GM19351 (cell line): ENCODE measurements around the gene LONP1.

ENCODE experiments used
- ATAC-seq: cut with Tn5 transposase; IDR thresholded peaks from one replicate; pipeline ENCODE4 v1.9.1; 2021; ENCODE audit warnings: mild to moderate bottlenecking, moderate library complexity; ENCODE audit not compliant: unreplicated experiment

The LONP1 gene

GRCh38 chr19:5680084-5680436 lies 39.9 kb downstream of the LONP1 start:
- ATAC-seq: no peak

DNA sequence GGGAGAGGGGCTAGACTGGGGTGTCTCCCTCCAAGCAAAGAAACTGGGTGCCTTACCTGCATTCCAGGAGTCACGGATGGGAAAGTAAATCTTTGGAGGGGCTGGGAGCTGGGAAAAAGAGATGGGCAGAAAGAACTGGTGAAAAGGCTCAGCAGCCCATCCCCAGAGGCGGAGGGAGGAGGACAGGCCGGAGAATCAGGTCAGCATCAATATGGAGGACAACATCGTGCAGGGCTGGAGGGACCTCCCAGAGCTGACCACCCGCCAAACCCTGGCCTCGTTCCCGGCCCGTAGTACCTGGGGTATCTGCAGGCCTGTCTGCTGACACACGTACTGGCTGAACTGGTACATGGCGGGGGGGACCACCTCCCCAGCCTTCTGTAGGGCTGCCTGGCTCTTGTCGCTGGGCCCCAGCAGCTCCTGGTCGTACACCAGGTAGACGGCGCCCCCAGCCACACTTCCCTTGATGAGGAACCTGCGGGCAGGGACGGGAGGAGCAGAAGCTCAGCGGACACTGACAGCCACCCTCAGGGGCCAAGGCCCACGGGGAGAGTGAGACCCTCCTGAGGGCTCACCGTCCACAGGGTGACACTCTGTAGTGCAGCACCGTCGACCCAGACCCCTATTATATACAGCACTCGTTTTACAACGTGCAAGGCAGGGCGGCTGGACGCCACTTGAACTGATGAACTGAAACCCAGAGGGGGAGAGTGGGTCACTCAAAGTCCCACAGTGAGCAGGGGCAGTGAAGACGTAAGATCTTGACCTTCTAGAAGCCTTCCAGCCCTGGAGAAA lies 40.5 kb downstream of the LONP1 start:
- ATAC-seq: no peak

DNA sequence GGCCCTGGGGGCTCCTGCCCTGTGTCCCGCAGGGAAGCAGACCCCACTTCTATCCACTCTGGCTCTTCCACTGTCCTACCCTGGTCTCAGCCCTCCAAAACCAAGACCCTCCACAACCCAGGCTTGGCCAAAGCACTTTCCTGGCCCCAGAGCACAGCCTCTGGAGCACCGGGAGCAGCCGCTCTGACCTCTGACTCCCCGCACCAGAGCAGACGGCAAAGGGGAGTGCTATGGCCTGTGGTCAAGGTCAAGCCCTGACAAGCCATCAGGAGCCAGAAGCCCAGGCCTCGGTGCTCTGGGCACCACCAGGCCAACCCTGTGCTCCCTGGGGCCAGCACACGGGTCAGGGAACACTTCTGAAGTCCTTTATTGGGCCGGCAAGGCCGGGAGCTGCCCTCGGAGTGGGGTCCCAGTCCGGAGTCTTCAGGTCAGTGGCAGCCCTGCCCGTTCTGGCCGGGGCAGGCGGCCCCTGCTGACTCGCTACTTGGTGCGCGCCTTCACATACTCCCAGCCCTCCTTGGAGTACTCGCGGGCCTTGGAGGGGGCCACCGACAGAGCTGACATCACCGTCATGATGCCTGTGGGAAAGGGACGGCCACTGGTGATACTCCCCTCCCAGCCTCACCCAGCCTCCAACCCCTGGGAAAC lies 41.8 kb downstream of the LONP1 start:
- no peak for ATAC-seq

- no peak for ATAC-seq
Measured at GRCh38 chr19:5677580-5677979, 42.4 kb downstream of the LONP1 start.

DNA sequence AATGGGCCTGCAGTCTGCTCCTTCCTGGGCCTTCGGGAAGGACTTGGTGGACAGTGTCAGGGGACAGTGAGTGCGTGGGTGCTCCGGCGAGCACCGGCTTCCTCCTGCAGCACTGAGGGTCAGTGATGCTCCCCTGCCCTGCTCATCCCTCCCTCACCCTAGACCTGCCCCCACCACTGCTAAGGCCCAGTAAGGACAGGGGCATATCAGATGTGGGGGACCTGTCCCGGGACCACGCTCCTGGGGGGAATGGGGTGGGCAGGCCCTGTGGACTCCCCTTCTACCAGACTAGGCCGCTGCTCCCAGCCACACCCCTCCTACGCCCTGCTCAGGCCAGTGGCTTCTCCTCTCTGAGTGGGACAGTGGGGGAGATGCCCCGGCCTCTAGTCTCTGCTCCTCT lies 42.8 kb downstream of the LONP1 start:
- no peak for ATAC-seq

GRCh38 chr19:5676772-5677105 lies 43.2 kb downstream of the LONP1 start:
- ATAC-seq: no peak

DNA sequence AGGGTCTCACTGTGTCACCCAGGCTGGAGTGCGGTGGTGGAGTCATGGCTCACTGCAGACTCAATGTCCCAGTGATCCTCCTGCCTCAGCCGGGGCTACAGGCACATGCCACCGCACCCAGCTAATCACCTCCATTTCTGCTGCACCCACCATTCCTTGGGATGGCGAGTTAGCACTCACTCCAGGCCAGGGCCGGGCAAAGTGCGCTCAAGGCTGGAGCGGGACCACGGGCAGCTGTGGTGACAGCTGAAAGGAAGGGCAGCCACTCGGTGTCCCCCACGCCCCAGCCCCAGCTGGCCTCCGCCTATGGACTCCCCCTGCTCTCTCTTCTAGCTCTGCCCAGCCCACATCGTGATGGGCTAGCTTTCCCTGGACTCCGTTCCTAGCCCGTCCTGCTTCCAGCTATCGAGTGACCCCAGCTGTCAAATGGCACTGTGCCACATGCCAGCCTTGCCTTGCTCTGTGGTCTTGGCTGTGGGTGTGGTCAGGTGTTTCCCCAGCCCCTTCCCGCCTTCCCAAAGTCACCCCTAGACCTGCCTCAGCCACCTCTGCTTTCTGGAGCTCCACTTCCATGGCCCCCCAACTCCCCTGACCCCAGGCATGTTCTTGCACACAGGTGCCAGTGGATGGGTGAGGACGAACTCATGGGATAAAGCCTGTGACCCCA lies 43.7 kb downstream of the LONP1 start:
- no peak for ATAC-seq

GRCh38 chr19:5674714-5675113 lies 45.2 kb downstream of the LONP1 start:
- ATAC-seq: no peak

DNA sequence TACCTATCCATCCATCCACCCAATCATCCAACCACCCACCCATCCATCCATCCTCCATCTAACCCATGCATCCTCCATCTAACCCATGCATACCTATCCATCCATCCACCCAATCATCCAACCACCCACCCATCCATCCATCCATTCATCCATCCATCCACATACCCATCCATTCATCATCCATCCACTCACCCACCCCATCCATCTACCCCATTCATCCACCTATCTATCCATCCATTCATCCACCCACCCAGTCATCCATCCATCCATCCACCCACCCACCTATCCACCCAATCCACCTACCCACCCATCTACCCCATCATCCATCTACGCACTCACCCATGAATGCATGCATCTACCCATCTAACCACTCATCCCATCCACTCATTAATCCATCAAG lies 46.2 kb downstream of the LONP1 start:
- no peak for ATAC-seq

GRCh38 chr19:5672708-5673459 lies 47.1 kb downstream of the LONP1 start:
- ATAC-seq: no peak

DNA sequence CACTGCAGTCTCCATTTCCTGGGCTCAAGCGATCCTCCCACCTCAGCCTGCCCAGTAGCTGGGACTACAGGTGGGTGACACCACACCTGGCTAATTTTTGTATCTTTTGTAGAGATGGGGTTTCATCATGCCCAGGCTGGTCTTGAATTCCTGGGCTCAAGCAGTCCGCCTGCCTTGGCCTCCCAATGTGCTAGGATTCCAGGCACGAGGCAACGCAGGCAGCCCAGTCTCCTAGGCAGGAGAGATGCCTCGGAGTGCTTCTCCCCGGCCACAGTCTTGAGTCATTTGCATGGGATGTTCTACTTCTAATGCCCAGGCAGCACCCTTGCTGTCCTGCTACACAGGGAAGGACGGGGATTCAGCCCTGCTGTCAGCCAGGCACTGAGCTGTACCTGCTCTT lies 48.3 kb downstream of the LONP1 start:
- ATAC-seq: no peak

GRCh38 chr19:5669212-5669611 lies 50.7 kb downstream of the LONP1 start:
- ATAC-seq: no peak

DNA sequence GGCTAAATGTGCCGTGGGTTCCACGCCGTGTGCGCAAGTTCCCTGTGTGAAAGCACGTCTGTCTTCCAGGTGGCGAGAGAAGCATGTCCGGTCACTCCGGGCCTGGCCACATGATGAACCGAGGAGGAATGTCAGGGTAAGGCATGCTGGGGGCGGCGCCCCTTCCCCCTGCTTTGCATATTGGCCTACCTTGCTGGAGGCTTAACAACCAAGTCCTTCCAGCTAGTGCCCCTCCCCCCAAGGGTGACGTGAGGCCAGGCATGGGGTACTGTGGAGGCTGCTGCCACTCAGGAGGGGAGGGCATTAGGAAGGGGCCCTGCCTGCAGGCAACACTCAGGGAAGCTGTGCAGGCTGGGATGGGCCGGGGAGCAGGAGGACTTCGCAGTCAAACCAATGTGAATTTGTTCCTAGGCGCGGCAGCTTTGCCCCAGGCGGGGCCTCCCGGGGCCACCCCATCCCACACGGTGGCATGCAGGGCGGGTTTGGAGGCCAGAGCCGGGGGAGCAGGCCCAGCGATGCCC lies 52.1 kb downstream of the LONP1 start:
- no peak for ATAC-seq

DNA sequence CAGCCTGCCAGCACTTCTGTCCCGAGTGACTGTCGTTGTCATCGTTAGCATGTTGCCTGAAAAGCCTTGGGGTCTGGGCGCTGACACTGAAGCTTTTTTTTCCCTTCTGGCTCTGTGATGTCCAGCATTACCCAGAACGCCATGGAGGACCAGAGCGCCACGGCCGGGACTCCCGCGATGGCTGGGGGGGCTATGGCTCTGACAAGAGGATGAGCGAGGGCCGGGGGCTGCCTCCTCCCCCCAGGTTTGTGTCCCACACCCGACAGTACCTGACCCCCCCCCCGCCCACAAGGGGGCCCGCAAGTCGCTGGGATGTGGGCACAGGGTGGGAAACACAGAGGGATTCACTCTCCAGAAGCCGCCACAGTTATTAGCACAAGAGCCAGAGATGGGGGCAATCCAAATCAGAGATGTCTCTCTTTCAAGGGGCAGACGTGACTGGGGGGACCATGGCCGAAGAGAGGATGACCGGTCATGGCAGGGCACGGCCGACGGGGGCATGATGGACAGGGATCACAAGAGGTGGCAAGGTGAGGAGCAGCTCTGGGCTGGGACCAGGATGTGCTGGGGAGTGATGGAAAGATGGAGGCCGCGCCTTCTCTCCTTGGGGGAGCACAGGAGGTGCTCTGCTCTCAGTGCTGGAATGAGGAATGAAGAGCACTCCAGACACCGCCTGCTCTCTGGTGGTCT lies 52.9 kb downstream of the LONP1 start:
- no peak for ATAC-seq

DNA sequence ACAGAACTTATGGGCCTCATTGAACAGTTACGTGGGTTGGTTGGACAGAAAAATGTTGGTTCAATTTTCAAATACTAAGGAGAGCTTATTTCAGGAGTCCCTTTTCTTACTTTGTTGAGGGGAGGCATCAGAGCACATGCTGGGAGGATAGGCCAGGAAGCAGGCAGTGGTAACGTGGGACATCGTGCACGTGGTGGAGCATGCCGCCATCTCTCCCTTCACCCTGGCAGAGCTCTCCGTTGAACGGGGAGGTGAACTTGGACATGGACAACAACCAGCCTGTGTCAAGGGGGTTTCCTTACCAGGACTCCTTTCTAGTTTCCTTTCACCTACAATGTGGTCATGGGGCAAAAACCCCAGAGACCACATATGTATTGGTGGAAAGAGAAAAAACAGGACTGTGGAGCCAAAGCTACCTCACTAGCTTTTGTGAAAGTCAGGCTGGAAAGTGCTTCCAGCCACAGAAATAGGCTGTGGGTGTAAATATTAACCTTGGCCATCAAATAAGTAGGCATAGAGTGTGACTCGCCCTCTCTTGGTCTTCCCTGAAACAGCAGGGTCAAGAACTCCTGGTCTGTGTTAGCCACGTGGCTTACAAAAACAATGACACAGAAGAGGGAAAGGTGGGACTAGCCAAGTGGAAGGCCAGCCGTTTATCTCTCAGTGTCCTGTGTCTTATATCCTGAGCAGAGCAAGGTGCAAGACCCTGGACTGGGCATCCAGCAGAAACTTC lies 54.0 kb downstream of the LONP1 start:
- ATAC-seq: no peak

DNA sequence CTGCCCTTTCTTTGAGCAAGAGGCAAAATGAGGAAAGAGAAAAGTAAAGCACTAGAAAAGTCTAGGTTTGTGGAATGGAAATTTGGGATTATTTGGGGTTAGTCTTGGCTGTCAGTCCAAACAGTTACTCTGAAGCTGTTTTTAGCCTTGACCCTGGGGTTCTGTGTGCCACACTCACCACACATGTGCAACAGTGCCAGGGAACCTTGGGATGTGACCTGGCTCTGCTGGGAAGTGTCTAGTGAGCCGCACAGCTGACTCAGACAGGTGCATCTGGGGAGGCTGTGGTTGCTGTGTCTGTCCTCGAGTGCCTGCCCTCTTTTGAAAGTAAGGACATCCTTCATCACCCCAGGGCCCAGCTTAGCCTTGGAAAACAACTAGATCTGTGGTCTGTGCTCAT lies 55.4 kb downstream of the LONP1 start:
- no peak for ATAC-seq

GRCh38 chr19:5663904-5664303 lies 56.0 kb downstream of the LONP1 start:
- no peak for ATAC-seq

GRCh38 chr19:5661483-5661882 lies 58.5 kb downstream of the LONP1 start:
- ATAC-seq: no peak

- no peak for ATAC-seq
Measured at GRCh38 chr19:5655412-5655811, 64.5 kb downstream of the LONP1 start.

DNA sequence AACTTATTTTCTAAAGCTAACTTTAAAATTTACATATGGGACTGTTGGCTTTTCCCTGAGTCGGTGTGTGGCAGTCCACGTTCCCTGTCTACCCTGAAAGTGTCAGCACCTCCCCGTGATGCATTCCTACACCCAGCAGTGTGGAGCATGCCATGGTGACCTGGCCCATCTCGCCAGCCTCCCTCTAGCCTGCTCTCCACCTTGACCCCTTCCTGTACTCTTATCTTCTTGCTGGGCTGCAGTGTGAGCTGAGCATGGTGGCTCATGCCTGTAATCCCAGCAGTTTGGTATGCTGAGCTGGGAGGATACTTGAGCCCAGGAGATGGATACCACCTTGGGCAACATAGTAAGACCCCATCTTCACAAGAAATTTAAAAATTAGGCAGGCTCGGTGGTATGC lies 65.0 kb downstream of the LONP1 start:
- no peak for ATAC-seq
